ACC112 (cell line): ENCODE measurements around the gene HFE.
A peak's percentile ranks its signal among the peaks of the same experiment; 100 is the strongest.
"Not testable (repeated sequence)": the region's sequence is repeated elsewhere in the genome, so short reads cannot be mapped to it uniquely, and the experiment has no call there.

Experiments
- H2AFZ ChIP-seq: fragments of 200-600 bp; sonication (generic); one replicate; pipeline ENCODE4 v1.6.0; 2017; ENCODE audit warnings: antibody characterized with exemption, low read length; ENCODE audit not compliant: unreplicated experiment
- H3K27ac ChIP-seq: fragments of 200-600 bp; sonication (generic); 2 replicates; pipeline ENCODE4 v1.5.1; 2014; ENCODE audit warnings: low read depth, mild to moderate bottlenecking, antibody characterized with exemption, low read length, moderate library complexity
- H3K27me3 ChIP-seq: fragments of 200-600 bp; sonication (generic); 2 replicates; pipeline ENCODE4 v1.6.1; 2014; ENCODE audit warnings: mild to moderate bottlenecking, antibody characterized with exemption, low read length, moderate library complexity, mixed read lengths; ENCODE audit not compliant: insufficient read depth
- H3K36me3 ChIP-seq: fragments of 200-600 bp; sonication (generic); 2 replicates; pipeline ENCODE4 v1.6.1; 2016; ENCODE audit warnings: mild to moderate bottlenecking, antibody characterized with exemption, low read length, moderate library complexity, mixed read lengths; ENCODE audit not compliant: insufficient read depth
- H3K4me1 ChIP-seq: fragments of 200-600 bp; sonication (generic); one replicate; pipeline ENCODE4 v1.6.1; 2016; ENCODE audit warnings: low read length, mixed read lengths; ENCODE audit not compliant: insufficient read depth, unreplicated experiment, control insufficient read depth
- H3K4me3 ChIP-seq: fragments of 200-600 bp; sonication (generic); 2 replicates; pipeline ENCODE4 v1.5.1; 2014; ENCODE audit warnings: mild to moderate bottlenecking, low read depth, low read length
- H3K79me2 ChIP-seq: fragments of 200-600 bp; sonication (generic); one replicate; pipeline ENCODE4 v1.6.0; 2016; ENCODE audit warnings: low read length; ENCODE audit not compliant: control insufficient read depth, unreplicated experiment, insufficient read depth

Gene HFE

GRCh38 chr6:26115226-26115625 is 28.0 kb downstream of the HFE start:
- no peak overlapping the region for H3K27ac ChIP-seq

GRCh38 chr6:26116267-26116666 is 29.0 kb downstream of the HFE start:
- Histone ChIP-seq H3K79me2 (no peaks in the 10 kb centered on the region), H2AFZ (no peak overlapping the region), H3K27ac (no peak overlapping the region), H3K36me3 (no peaks in the 10 kb centered on the region), H3K4me3 (no peak overlapping the region), H3K27me3 (no peaks in the 10 kb centered on the region), H3K4me1 (peaks cover 9% of the 10 kb centered on the region)

More at GRCh38 chr6:26115226-26115625, 28.0 kb downstream of the HFE start:
- Histone ChIP-seq H3K36me3 (no peaks in the 10 kb centered on the region), H3K4me3 (no peak overlapping the region), H2AFZ (no peak overlapping the region), H3K4me1 (no peaks in the 10 kb centered on the region), H3K79me2 (no peaks in the 10 kb centered on the region), H3K27me3 (no peaks in the 10 kb centered on the region)

- no peaks in the 10 kb centered on the region for H3K27me3 ChIP-seq
- no peaks in the 10 kb centered on the region for H3K36me3 ChIP-seq
- H2AFZ ChIP-seq = no peak overlapping the region
- no peak overlapping the region for H3K4me3 ChIP-seq
- no peak overlapping the region for H3K27ac ChIP-seq
- H3K79me2 ChIP-seq = peaks cover under 1% of the 10 kb centered on the region
- peaks cover 16% of the 10 kb centered on the region for H3K4me1 ChIP-seq
Observed at GRCh38 chr6:26118999-26119398, 31.8 kb downstream of the HFE start.

GRCh38 chr6:26120115-26120514 is 32.9 kb downstream of the HFE start:
- H3K27me3 ChIP-seq, H3K36me3 ChIP-seq, H3K4me3 ChIP-seq, H3K27ac ChIP-seq, H2AFZ ChIP-seq: not testable (repeated sequence)
- Histone ChIP-seq H3K79me2 (peaks cover 12% of the 10 kb centered on the region), H3K4me1 (peaks cover 16% of the 10 kb centered on the region)

GRCh38 chr6:26120807-26121140 is 33.5 kb downstream of the HFE start:
- Histone ChIP-seq H3K4me3 (peak overlapping the region; percentile 8), H3K27me3 (no peaks in the 10 kb centered on the region), H3K4me1 (peaks cover 16% of the 10 kb centered on the region), H3K27ac (peak overlapping the region; percentile 4), H3K79me2 (peaks cover 18% of the 10 kb centered on the region), H2AFZ (peak overlapping the region; percentile 36), H3K36me3 (peaks cover 6% of the 10 kb centered on the region; the same call in 1 of the 2 replicates)

GRCh38 chr6:26121141-26122004 is 34.1 kb downstream of the HFE start:
- Histone ChIP-seq H3K4me3 (peak overlapping the region; percentile 8), H3K36me3 (peaks cover 8% of the 10 kb centered on the region; the same call in 1 of the 2 replicates), H3K4me1 (peaks cover 16% of the 10 kb centered on the region), H2AFZ (peak overlapping the region; percentile 36), H3K27me3 (no peaks in the 10 kb centered on the region), H3K27ac (peak overlapping the region; percentile 4), H3K79me2 (peaks cover 24% of the 10 kb centered on the region)

- Histone ChIP-seq H3K27ac (peak overlapping the region; percentile 95), H3K4me3 (peak overlapping the region; percentile 99)
Observed at GRCh38 chr6:26122005-26122388, 34.8 kb downstream of the HFE start.

GRCh38 chr6:26122402-26122792 is 35.2 kb downstream of the HFE start:
- Histone ChIP-seq H3K27me3 (no peaks in the 10 kb centered on the region), H3K4me3 (peak overlapping the region; percentile 99), H2AFZ (peak overlapping the region; percentile 35), H3K4me1 (peaks cover 21% of the 10 kb centered on the region), H3K79me2 (peaks cover 34% of the 10 kb centered on the region), H3K36me3 (peaks cover 18% of the 10 kb centered on the region; the same call in 1 of the 2 replicates), H3K27ac (peak overlapping the region; percentile 95)

More at GRCh38 chr6:26122005-26122388, 34.8 kb downstream of the HFE start:
- H3K27me3 ChIP-seq = no peaks in the 10 kb centered on the region
- peak overlapping the region; percentile 35 for H2AFZ ChIP-seq
- H3K36me3 ChIP-seq = peaks cover 14% of the 10 kb centered on the region; the same call in 1 of the 2 replicates
- H3K4me1 ChIP-seq = peaks cover 18% of the 10 kb centered on the region
- peaks cover 30% of the 10 kb centered on the region for H3K79me2 ChIP-seq

GRCh38 chr6:26122793-26123674 is 35.8 kb downstream of the HFE start:
- H3K27ac ChIP-seq = peak overlapping the region; percentile 95
- H3K4me3 ChIP-seq = peak overlapping the region; percentile 99
- peaks cover 24% of the 10 kb centered on the region for H3K4me1 ChIP-seq
- peaks cover 40% of the 10 kb centered on the region for H3K79me2 ChIP-seq
- peaks cover 20% of the 10 kb centered on the region for H3K36me3 ChIP-seq
- H3K27me3 ChIP-seq = no peaks in the 10 kb centered on the region
- H2AFZ ChIP-seq = peak overlapping the region; percentile 35

GRCh38 chr6:26123675-26123946 is 36.4 kb downstream of the HFE start:
- Histone ChIP-seq H3K36me3 (peaks cover 26% of the 10 kb centered on the region), H3K4me1 (peaks cover 30% of the 10 kb centered on the region), H3K27me3 (no peaks in the 10 kb centered on the region), H3K79me2 (peaks cover 46% of the 10 kb centered on the region), H3K27ac (peak overlapping the region; percentile 95), H2AFZ (no peak overlapping the region), H3K4me3 (peak overlapping the region; percentile 99)
